Tibial artery (tissue), 4 donors: ENCODE data around the gene C21orf91.
A peak's percentile ranks its signal among the peaks of the same experiment; 100 is the strongest.

ENCODE experiments used
- DNase-seq, 2 donors: peaks; one replicate each; pipeline ENCODE4 v3.0.0-alpha.2; 2019
- H3K27ac ChIP-seq, 2 donors: fragments of 200-600 bp; sonication (generic) in 1 of 2; 1 replicate in 1 of 2; 2 replicates in 1 of 2; pipeline ENCODE4 v1.5.1; 2018 to 2019; ENCODE audit warnings: mild to moderate bottlenecking in 1 of 2
- H3K27me3 ChIP-seq, 2 donors: fragments of 200-600 bp; sonication (generic) in 1 of 2; one replicate each; pipeline versions ENCODE4 v1.5.1 to v1.6.0; 2016 to 2019
- H3K36me3 ChIP-seq, 3 donors: fragments of 200-600 bp; sonication (generic) in 2 of 3; one replicate each; pipeline ENCODE4 v1.5.1; 2016 to 2019; ENCODE audit warnings: mild to moderate bottlenecking in 2 of 3
- H3K4me1 ChIP-seq, 4 donors: fragments of 200-600 bp; sonication (generic) in 2 of 4; 1 replicate in 3 of 4; 2 replicates in 1 of 4; pipeline ENCODE4 v1.5.1; 2016 to 2019
- H3K4me3 ChIP-seq, 2 donors: fragments of 200-600 bp; sonication (generic) in 1 of 2; 1 replicate in 1 of 2; 2 replicates in 1 of 2; pipeline ENCODE4 v1.5.1; 2018 to 2019; ENCODE audit warnings: mild to moderate bottlenecking in 2 of 2
- H3K9me3 ChIP-seq, 3 donors: fragments of 200-600 bp; sonication (generic) in 1 of 3; one replicate each; pipeline ENCODE4 v1.5.1; 2016 to 2019
- CTCF ChIP-seq, 2 experiments: fragments of 200-600 bp in 1 of 2; fragments of 450-650 bp in 1 of 2; IDR thresholded peaks; one replicate each; pipeline ENCODE4 v1.5.1; 2017 to 2019; ENCODE audit warnings: antibody characterized with exemption in 2 of 2, mild to moderate bottlenecking in 1 of 2, moderate library complexity in 1 of 2
- intact Hi-C: fragments of 100-400 bp; cut with DNase I; formaldehyde crosslinking; loops from one replicate; pipeline ENCODE4 v1.15.0; 2023; ENCODE audit warnings: low total_unique reads

The C21orf91 gene

GRCh38 chr21:17794518-17795145, 24.5 kb downstream of the C21orf91 start:
- no peak for TF ChIP-seq CTCF (IDR thresholded peaks at IDR 0.05)
- Histone ChIP-seq H3K27ac (no peak overlapping the region), H3K9me3 (no peaks in the 10 kb centered on the region), H3K36me3 (peaks cover 0 to 18% (median 3%) of the 10 kb centered on the region in 3 donors), H3K27me3 (no peaks in the 10 kb centered on the region), H3K4me1 (no peaks in the 10 kb centered on the region), H3K4me3 (no peak overlapping the region)
- no peak for DNase-seq
- intact Hi-C loops, result no loop called here

- intact Hi-C loops, result no loop called here
- Histone ChIP-seq H3K36me3 (peaks cover 0 to 18% (median 3%) of the 10 kb centered on the region in 3 donors), H3K27me3 (no peaks in the 10 kb centered on the region), H3K27ac (no peak overlapping the region), H3K4me3 (peak overlapping the region in 1 of 2 donors; percentile 28), H3K9me3 (no peaks in the 10 kb centered on the region), H3K4me1 (no peaks in the 10 kb centered on the region)
- DNase-seq, result no peak
- TF ChIP-seq CTCF (IDR thresholded peaks at IDR 0.05), result no peak
Observed at GRCh38 chr21:17793246-17794123, 25.7 kb downstream of the C21orf91 start.

- Histone ChIP-seq H3K36me3 (peaks cover 24 to 38% (median 26%) of the 10 kb centered on the region in 3 donors), H3K27ac (no peak overlapping the region), H3K9me3 (no peaks in the 10 kb centered on the region), H3K4me1 (no peaks in the 10 kb centered on the region), H3K27me3 (no peaks in the 10 kb centered on the region), H3K4me3 (no peak overlapping the region)
- TF ChIP-seq CTCF (IDR thresholded peaks at IDR 0.05), result no peak
- no peak for DNase-seq
- intact Hi-C loops, result no loop called here
Observed at GRCh38 chr21:17789656-17790055, 29.5 kb downstream of the C21orf91 start.

- Histone ChIP-seq H3K4me3 (no peak overlapping the region), H3K9me3 (no peaks in the 10 kb centered on the region), H3K27ac (no peak overlapping the region), H3K27me3 (no peaks in the 10 kb centered on the region), H3K36me3 (peaks cover 24 to 38% (median 26%) of the 10 kb centered on the region in 3 donors), H3K4me1 (no peaks in the 10 kb centered on the region)
- TF ChIP-seq CTCF (IDR thresholded peaks at IDR 0.05), result no peak
- intact Hi-C loops, result no loop called here
- DNase-seq, result no peak
Observed at GRCh38 chr21:17789069-17789468, 30.1 kb downstream of the C21orf91 start.

- no peak for DNase-seq
- no peak for TF ChIP-seq CTCF (IDR thresholded peaks at IDR 0.05)
- Histone ChIP-seq H3K27me3 (no peaks in the 10 kb centered on the region), H3K4me1 (no peaks in the 10 kb centered on the region), H3K9me3 (no peaks in the 10 kb centered on the region), H3K36me3 (peaks cover 22 to 24% (median 23%) of the 10 kb centered on the region in 3 donors), H3K4me3 (no peak overlapping the region), H3K27ac (no peak overlapping the region)
- intact Hi-C loops, result no loop called here
Observed at GRCh38 chr21:17786851-17787181, 32.3 kb downstream of the C21orf91 start.
